GDM1 (cell line): ENCODE measurements around the gene BTG4.

Experiments used
- DNase-seq: peaks from one replicate; lab custom pipeline; 2025; lab: John Stamatoyannopoulos, UW

The BTG4 gene

GRCh38 chr11:111494040-111494439 is 18.1 kb downstream of the BTG4 start:
- no peak for DNase-seq

- DNase-seq = no peak
Observed at GRCh38 chr11:111490496-111490895, 21.7 kb downstream of the BTG4 start.

- DNase-seq = no peak
Observed at GRCh38 chr11:111483431-111483830, 28.8 kb downstream of the BTG4 start.

- DNase-seq = no peak
Observed at GRCh38 chr11:111479666-111480065, 32.5 kb downstream of the BTG4 start.

- no peak for DNase-seq
Observed at GRCh38 chr11:111477898-111478297, 34.3 kb downstream of the BTG4 start.

- no peak for DNase-seq
Observed at GRCh38 chr11:111476956-111477355, 35.2 kb downstream of the BTG4 start.

GRCh38 chr11:111476366-111476765 is 35.8 kb downstream of the BTG4 start:
- DNase-seq = no peak

GRCh38 chr11:111474432-111474831 is 37.8 kb downstream of the BTG4 start:
- no peak for DNase-seq

GRCh38 chr11:111472228-111472627 is 40.0 kb downstream of the BTG4 start:
- no peak for DNase-seq

GRCh38 chr11:111469200-111469599 is 43.0 kb downstream of the BTG4 start:
- DNase-seq = peak; percentile 57

- peak; percentile 69 for DNase-seq
Observed at GRCh38 chr11:111466615-111467014, 45.6 kb downstream of the BTG4 start.

GRCh38 chr11:111465400-111465799 is 46.8 kb downstream of the BTG4 start:
- DNase-seq = no peak

GRCh38 chr11:111463276-111463675 is 48.9 kb downstream of the BTG4 start:
- DNase-seq = no peak

GRCh38 chr11:111462329-111462728 is 49.9 kb downstream of the BTG4 start:
- no peak for DNase-seq

GRCh38 chr11:111461460-111462235 is 50.5 kb downstream of the BTG4 start:
- no peak for DNase-seq

GRCh38 chr11:111460856-111461255 is 51.3 kb downstream of the BTG4 start:
- DNase-seq = no peak

- DNase-seq = no peak
Observed at GRCh38 chr11:111460340-111460739, 51.8 kb downstream of the BTG4 start.

- DNase-seq = no peak
Observed at GRCh38 chr11:111459506-111460270, 52.5 kb downstream of the BTG4 start.

GRCh38 chr11:111457731-111458368 is 54.3 kb downstream of the BTG4 start:
- no peak for DNase-seq

GRCh38 chr11:111456859-111457730 is 55.1 kb downstream of the BTG4 start:
- no peak for DNase-seq

- DNase-seq = no peak
Observed at GRCh38 chr11:111456086-111456858, 55.9 kb downstream of the BTG4 start.
